Measurements from ENCODE around the gene SIAH1.
"Not testable (repeated sequence)": the region's sequence is repeated elsewhere in the genome, so short reads cannot be mapped to it uniquely, and the experiment has no call there.

Gene SIAH1

DNA sequence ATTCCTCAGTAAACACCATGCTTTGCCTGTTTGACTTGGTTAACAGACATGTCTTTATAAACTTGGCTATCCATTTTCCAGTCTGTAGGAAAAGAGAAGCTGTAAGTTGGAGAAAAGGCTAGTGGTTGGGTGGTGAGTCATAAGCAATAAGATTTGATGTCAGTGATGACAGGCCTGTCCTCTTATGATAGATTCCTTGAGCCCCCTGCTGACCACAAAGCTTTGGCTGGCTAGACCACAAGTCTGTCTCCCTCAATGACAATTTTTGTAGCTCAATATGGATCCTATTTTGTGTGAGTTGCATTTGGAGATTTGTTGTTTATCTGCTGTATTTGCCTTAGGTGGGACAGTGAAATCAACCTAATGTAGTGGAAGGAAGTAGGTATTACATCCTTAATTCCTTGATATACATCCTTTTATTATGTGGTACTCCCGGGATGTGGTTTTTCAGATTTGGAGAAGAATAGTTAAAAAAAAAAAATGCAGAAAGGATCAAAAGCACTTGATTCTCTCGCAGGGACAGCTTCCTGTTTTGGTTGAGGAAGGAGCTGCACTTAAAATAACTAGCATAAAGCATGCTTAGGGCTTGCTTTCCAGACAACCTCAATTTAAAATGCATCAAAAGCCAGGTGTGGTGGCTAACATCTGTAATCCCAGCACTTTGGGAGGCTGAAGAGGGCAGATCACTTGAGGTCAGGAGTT lies 67.4 kb downstream of the SIAH1 start:
- no peak overlapping the region for H3K4me3 ChIP-seq (ENCODE audit: low read depth, low read length)
- DNase-seq (ENCODE audit: low read depth) = peak; percentile 36
- TF ChIP-seq CTCF (IDR thresholded peaks at IDR 0.05; ENCODE audit: insufficient read depth, low read depth, low read length, missing control alignments) = no peak

- H3K4me3 ChIP-seq (ENCODE audit: low read depth, low read length) = no peak overlapping the region
- DNase-seq (ENCODE audit: low read depth) = no peak
- no peak for TF ChIP-seq CTCF (IDR thresholded peaks at IDR 0.05; ENCODE audit: insufficient read depth, low read depth, low read length, missing control alignments)
Measured at GRCh38 chr16:48317026-48317425, 68.2 kb downstream of the SIAH1 start.

DNA sequence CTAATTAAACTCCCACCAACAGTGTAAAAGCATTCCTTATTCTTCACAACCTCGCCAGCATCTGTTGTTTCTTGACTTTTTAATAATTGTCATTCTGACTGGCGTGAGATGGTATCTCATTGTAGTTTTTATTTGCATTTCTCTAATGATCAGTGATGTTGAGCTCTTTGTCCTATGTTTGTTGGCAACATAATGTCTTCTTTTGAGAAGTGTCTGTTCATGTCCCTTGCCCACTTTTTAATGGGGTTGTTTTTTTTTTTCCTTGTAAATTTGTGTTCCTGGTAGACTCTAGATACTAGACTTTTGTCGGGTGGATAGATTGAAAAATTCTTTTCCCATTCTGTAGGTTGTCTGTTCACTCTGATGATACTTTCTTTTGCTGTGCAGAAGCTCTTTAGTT lies 71.3 kb downstream of the SIAH1 start:
- not testable (repeated sequence) for H3K4me3 ChIP-seq (ENCODE audit: low read depth, low read length); DNase-seq (ENCODE audit: low read depth)

DNA sequence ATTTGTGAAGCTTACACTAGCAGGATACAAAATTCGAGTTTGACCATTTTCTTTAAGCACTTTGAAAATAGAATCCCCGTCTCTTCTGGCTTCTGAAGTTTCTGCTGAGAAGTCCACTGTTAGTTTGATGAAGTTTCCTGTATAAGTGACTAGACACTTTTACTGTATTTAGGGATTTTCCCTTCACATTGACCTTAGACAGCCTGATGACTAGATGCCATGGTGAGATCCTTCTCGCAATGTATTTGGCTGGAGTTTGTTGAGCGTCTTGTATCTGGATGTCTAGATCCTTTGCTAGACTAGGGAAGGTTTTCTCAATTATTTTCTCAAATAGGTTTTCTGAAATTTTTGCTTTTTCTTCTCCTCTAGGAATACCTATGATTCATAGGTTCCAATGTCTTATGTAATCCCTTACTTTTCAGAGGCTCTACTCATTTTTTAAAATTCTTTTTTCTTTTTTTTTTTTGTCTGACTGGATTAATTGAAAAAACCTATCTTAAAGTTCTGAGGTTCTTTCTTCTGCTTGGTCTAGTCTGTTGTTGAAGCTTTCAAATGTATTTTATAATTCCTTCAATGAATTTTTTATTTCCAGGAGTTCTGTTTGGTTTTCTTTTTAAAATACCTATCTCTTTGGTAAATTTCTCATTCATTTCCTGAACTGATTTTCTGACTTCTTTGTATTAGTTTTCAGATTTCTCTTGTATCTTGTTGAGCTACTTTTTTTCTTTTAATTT lies 74.1 kb downstream of the SIAH1 start:
- DNase-seq (ENCODE audit: low read depth) = no peak
- no peak overlapping the region for H3K4me3 ChIP-seq (ENCODE audit: low read depth, low read length)
- no peak for TF ChIP-seq CTCF (IDR thresholded peaks at IDR 0.05; ENCODE audit: insufficient read depth, low read depth, low read length, missing control alignments)

All from GM12865 (cell line).